ENCODE measurements around the gene SOHLH1. TPM values are rescaled to one million over a fixed set of nuclear protein-coding genes. Genes with fewer than 3 reads are reported as not detected.

The SOHLH1 gene
- total and polyA plus RNA-seq, 4 donors: not detected

DNA sequence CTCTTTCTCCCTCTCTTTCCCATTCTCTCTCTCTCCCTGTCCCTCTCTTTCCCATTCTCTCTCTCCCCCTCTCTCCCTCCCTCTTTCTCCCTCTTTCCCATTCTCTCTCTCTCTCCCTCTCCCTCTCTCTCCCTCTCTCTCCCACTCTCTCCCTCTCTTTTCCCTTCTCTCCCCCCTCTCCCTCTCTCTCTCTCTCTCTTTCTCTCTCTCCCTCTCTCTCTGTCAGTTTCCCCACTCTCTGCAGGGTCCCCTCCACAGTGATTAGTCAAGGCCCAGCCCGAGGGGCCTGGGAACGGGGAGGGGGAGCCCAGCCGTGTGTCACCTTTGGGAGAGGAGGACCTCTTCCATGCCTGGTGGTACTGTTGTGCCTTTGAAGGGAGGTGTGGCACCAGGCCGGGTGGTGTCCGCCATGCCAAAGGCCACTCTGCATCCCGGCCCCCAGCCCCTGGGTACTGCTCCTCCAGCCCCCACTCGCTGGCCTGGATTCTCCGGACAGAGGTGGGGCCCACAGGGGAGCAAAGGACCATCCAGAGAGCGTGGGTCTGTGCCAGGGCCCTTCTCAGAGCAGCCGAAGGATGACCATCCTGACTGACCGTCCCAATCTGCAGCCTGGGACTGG is 28.1 kb upstream of the SOHLH1 start:
- TF ChIP-seq, protein P1, sequence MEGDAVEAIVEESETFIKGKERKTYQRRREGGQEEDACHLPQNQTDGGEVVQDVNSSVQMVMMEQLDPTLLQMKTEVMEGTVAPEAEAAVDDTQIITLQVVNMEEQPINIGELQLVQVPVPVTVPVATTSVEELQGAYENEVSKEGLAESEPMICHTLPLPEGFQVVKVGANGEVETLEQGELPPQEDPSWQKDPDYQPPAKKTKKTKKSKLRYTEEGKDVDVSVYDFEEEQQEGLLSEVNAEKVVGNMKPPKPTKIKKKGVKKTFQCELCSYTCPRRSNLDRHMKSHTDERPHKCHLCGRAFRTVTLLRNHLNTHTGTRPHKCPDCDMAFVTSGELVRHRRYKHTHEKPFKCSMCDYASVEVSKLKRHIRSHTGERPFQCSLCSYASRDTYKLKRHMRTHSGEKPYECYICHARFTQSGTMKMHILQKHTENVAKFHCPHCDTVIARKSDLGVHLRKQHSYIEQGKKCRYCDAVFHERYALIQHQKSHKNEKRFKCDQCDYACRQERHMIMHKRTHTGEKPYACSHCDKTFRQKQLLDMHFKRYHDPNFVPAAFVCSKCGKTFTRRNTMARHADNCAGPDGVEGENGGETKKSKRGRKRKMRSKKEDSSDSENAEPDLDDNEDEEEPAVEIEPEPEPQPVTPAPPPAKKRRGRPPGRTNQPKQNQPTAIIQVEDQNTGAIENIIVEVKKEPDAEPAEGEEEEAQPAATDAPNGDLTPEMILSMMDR (IDR thresholded peaks at IDR 0.05; ENCODE audit: control extremely low read depth, extremely low read depth): no peak
- WGBS, 2 donors: 53 to 61% methylated on average over 11 of the region's 11 CpGs
- Histone ChIP-seq H3K9me3 (ENCODE audit: control insufficient read depth in 4 of 4, insufficient read depth in 3 of 4, low read length in 3 of 4) (peaks cover 0 to 10% (median 4%) of the 10 kb centered on the region in 4 donors), H3K4me1 (ENCODE audit: control insufficient read depth in 5 of 5, insufficient read depth in 5 of 5, low read length in 5 of 5) (peaks cover 0 to 5% (median 0%) of the 10 kb centered on the region in 5 donors), H3K9ac (ENCODE audit: insufficient read depth in 1 of 2, low read length in 2 of 2) (no peak overlapping the region), H3K27me3 (ENCODE audit: control insufficient read depth in 3 of 3, insufficient read depth in 3 of 3, low read length in 2 of 3) (peaks cover 0 to 4% (median 0%) of the 10 kb centered on the region in 3 donors), H3K27ac (ENCODE audit: low read depth in 1 of 2, low read length in 1 of 2) (no peak overlapping the region), H3K4me3 (no peak overlapping the region), H3K36me3 (ENCODE audit: control insufficient read depth in 4 of 4, insufficient read depth in 4 of 4, low read length in 4 of 4) (no peaks in the 10 kb centered on the region)
- no peak for ATAC-seq (ENCODE audit: insufficient read depth, low FRiP score)
- DNase-seq: no peak

DNA sequence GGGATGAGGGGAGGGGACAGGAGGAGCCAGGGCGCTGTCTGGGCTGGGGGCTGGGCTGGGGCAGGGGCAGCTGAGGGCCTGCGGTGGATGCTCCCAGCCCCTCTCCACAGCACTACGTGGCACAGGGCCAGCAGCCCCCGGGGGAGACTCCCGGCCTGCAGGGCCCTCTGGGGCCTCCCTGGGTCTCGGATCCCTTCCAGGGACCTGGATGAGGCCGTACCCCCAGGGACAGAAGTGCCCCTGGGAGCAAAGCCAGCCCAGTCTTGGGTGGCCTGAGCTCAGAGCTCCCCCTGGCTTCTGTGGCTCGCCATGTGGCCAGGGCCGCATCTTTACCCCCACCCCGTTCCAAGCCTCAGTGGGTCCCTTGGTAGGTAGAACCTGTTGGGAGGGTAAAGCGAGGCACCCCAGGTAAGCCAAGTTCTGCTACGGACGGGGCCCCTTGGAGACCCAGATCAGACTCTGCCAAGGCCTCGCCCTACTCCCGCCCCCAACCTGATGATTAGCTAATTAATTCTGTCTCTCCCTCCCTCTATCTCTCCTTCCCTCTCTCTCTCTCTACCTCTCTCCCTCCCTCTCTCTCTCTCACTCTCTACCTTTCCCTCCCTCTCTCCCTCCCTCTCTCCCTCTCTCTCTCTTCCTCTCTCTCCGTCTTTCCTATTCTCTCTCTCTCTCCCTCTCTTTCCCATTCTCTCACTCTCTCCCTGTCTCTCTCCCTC is 27.0 kb upstream of the SOHLH1 start:
- no peak for DNase-seq

DNA sequence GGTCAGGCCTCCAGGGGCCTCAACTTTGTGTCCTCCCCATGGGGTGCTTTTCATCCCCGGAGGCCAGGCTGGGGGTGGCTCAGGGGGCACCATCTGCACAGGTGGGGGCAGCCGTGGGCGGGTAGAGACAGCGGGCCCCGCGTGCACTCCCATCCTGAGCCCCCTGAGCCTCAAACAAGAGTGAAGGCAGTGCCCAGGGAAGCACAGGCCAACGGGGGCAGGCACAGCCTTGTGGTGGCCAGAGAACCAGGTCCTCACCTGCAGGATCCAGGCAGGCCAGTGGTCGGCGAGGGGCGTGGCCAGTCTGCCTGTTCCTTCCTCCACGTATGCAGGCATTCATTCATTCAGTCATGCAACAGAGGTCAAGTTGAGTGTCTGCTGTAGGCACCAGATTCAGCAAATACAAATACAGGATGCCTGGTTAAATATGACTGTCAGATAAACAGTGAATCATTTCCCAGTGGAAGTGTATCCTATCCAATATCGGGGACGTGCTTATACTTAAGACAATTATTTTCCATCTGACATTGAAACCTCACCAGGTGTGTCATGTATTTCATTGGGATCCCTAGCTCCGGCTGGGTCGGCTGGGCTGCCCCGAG is 25.0 kb upstream of the SOHLH1 start:
- Histone ChIP-seq H3K4me1 (ENCODE audit: control insufficient read depth in 5 of 5, insufficient read depth in 5 of 5, low read length in 5 of 5) (peaks cover 0 to 5% (median 0%) of the 10 kb centered on the region in 5 donors), H3K27ac (ENCODE audit: low read depth in 1 of 2, low read length in 1 of 2) (no peak overlapping the region), H3K27me3 (ENCODE audit: control insufficient read depth in 3 of 3, insufficient read depth in 3 of 3, low read length in 2 of 3) (peaks cover 0 to 8% (median 4%) of the 10 kb centered on the region in 3 donors), H3K36me3 (ENCODE audit: control insufficient read depth in 4 of 4, insufficient read depth in 4 of 4, low read length in 4 of 4) (no peaks in the 10 kb centered on the region), H3K4me3 (no peak overlapping the region), H3K9ac (ENCODE audit: insufficient read depth in 1 of 2, low read length in 2 of 2) (no peak overlapping the region), H3K9me3 (ENCODE audit: control insufficient read depth in 4 of 4, insufficient read depth in 3 of 4, low read length in 3 of 4) (no peaks in the 10 kb centered on the region)
- 69 to 72% methylated on average over 16 of the region's 16 CpGs for WGBS, 2 donors
- DNase-seq: no peak
- ATAC-seq (ENCODE audit: insufficient read depth, low FRiP score): no peak
- TF ChIP-seq, protein P1 (IDR thresholded peaks at IDR 0.05; ENCODE audit: control extremely low read depth, extremely low read depth): no peak

More for the DNA sequence above, 27.0 kb upstream of the SOHLH1 start:
- WGBS, 2 donors: 54 to 69% methylated on average over 13 to 16 of the region's 16 CpGs
- Histone ChIP-seq H3K4me1 (ENCODE audit: control insufficient read depth in 5 of 5, insufficient read depth in 5 of 5, low read length in 5 of 5) (peaks cover 0 to 5% (median 0%) of the 10 kb centered on the region in 5 donors), H3K4me3 (no peak overlapping the region), H3K36me3 (ENCODE audit: control insufficient read depth in 4 of 4, insufficient read depth in 4 of 4, low read length in 4 of 4) (no peaks in the 10 kb centered on the region), H3K27ac (ENCODE audit: low read depth in 1 of 2, low read length in 1 of 2) (no peak overlapping the region), H3K27me3 (ENCODE audit: control insufficient read depth in 3 of 3, insufficient read depth in 3 of 3, low read length in 2 of 3) (peaks cover 0 to 4% (median 0%) of the 10 kb centered on the region in 3 donors), H3K9me3 (ENCODE audit: control insufficient read depth in 4 of 4, insufficient read depth in 3 of 4, low read length in 3 of 4) (peaks cover 0 to 5% (median 1%) of the 10 kb centered on the region in 4 donors), H3K9ac (ENCODE audit: insufficient read depth in 1 of 2, low read length in 2 of 2) (no peak overlapping the region)
- TF ChIP-seq, protein P1 (IDR thresholded peaks at IDR 0.05; ENCODE audit: control extremely low read depth, extremely low read depth): no peak
- no peak for ATAC-seq (ENCODE audit: insufficient read depth, low FRiP score)

All from lung (tissue), 12 donors.